ENCODE results near the gene CCDC187. TPM values are rescaled to one million over a fixed set of nuclear protein-coding genes. Genes with fewer than 3 reads are reported as not detected.

CCDC187 gene
- total and polyA plus RNA-seq, 2 of the 13 experiments (the other 11 are each of a cell fraction or from before 2014, with no cell fraction given) = 0.03 to 0.13 TPM

DNA sequence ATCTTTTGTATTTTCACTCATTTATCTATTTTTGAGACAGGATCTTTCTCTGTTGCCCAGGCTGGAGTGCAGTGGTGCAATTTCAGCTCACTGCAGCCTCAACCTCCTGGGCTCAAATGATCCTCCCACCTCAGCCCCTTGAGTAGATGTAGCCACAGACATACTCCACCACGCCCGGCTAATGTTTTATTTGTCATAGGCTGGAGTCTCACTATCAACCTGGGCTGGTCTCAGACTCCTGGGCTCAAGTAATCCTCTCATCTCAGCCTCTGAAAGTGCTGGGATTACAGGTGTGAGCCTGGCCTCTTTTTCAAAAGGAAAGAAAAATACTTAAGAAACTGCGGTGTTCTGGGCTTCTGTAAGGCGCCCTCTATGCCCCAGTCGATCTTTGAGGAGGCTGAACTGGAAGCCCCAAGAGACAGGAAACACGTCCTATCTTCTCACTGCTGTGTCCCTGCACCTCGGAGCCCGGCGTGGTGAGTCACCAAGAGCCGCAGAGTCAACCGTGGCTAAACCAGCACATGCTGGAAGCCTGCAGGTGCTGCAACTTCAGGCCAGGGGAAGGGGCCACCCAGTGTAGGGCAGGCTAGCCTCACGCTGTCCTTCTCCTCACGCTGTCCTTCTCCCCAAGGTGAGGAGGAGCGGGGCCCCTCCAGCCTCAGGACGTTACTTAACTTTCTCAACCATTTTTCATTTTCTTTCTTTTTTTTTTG, 83.7 kb downstream of the CCDC187 start (continued):
- TF ChIP-seq, protein P1, sequence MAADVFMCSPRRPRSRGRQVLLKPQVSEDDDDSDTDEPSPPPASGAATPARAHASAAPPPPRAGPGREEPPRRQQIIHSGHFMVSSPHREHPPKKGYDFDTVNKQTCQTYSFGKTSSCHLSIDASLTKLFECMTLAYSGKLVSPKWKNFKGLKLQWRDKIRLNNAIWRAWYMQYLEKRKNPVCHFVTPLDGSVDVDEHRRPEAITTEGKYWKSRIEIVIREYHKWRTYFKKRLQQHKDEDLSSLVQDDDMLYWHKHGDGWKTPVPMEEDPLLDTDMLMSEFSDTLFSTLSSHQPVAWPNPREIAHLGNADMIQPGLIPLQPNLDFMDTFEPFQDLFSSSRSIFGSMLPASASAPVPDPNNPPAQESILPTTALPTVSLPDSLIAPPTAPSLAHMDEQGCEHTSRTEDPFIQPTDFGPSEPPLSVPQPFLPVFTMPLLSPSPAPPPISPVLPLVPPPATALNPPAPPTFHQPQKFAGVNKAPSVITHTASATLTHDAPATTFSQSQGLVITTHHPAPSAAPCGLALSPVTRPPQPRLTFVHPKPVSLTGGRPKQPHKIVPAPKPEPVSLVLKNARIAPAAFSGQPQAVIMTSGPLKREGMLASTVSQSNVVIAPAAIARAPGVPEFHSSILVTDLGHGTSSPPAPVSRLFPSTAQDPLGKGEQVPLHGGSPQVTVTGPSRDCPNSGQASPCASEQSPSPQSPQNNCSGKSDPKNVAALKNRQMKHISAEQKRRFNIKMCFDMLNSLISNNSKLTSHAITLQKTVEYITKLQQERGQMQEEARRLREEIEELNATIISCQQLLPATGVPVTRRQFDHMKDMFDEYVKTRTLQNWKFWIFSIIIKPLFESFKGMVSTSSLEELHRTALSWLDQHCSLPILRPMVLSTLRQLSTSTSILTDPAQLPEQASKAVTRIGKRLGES (CRISPR knock-in tag; IDR thresholded peaks at IDR 0.05; ENCODE audit: borderline replicate concordance) = no peak
- TF ChIP-seq RFX1 (IDR thresholded peaks at IDR 0.05) = no peak
- TF ChIP-seq, protein P2, sequence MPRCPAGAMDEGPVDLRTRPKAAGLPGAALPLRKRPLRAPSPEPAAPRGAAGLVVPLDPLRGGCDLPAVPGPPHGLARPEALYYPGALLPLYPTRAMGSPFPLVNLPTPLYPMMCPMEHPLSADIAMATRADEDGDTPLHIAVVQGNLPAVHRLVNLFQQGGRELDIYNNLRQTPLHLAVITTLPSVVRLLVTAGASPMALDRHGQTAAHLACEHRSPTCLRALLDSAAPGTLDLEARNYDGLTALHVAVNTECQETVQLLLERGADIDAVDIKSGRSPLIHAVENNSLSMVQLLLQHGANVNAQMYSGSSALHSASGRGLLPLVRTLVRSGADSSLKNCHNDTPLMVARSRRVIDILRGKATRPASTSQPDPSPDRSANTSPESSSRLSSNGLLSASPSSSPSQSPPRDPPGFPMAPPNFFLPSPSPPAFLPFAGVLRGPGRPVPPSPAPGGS (CRISPR knock-in tag; IDR thresholded peaks at IDR 0.05) = no peak
- TF ChIP-seq, protein P3, sequence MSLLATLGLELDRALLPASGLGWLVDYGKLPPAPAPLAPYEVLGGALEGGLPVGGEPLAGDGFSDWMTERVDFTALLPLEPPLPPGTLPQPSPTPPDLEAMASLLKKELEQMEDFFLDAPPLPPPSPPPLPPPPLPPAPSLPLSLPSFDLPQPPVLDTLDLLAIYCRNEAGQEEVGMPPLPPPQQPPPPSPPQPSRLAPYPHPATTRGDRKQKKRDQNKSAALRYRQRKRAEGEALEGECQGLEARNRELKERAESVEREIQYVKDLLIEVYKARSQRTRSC (CRISPR knock-in tag; IDR thresholded peaks at IDR 0.05; ENCODE audit: low read depth) = no peak
- TF ChIP-seq MAF1 (CRISPR knock-in tag; IDR thresholded peaks at IDR 0.05; ENCODE audit: borderline replicate concordance) = no peak
- no peak for TF ChIP-seq NR2C2 (CRISPR knock-in tag; IDR thresholded peaks at IDR 0.05; ENCODE audit: borderline replicate concordance)
- no peak for TF ChIP-seq ZNF382 (CRISPR knock-in tag; IDR thresholded peaks at IDR 0.05; ENCODE audit: borderline replicate concordance)
